HG02571 (cell line): Measurements from ENCODE around the gene KANSL1.
"Not testable (repeated sequence)": the region's sequence is repeated elsewhere in the genome, so short reads cannot be mapped to it uniquely, and the experiment has no call there.

Experiments used
- ATAC-seq: cut with Tn5 transposase; IDR thresholded peaks from one replicate; pipeline ENCODE4 v1.9.1; 2021; ENCODE audit warnings: mild to moderate bottlenecking, moderate library complexity; ENCODE audit not compliant: unreplicated experiment

KANSL1 gene

GRCh38 chr17:46193626-46194392 is 580 bp upstream of the KANSL1 start:
- ATAC-seq, result peak; percentile 62

GRCh38 chr17:46192439-46193150 is 634 bp downstream of the KANSL1 start:
- ATAC-seq, result peak; percentile 28

- ATAC-seq, result no peak
Measured at GRCh38 chr17:46192189-46192438, 1.1 kb downstream of the KANSL1 start.

- no peak for ATAC-seq
Measured at GRCh38 chr17:46191322-46192188, 1.7 kb downstream of the KANSL1 start.

- ATAC-seq, result no peak
Measured at GRCh38 chr17:46190763-46191162, 2.5 kb downstream of the KANSL1 start.

GRCh38 chr17:46186827-46187235 is 6.4 kb downstream of the KANSL1 start:
- not testable (repeated sequence) for ATAC-seq

- ATAC-seq, result no peak
Measured at GRCh38 chr17:46184696-46185095, 8.5 kb downstream of the KANSL1 start.

GRCh38 chr17:46183383-46183782 is 9.8 kb downstream of the KANSL1 start:
- not testable (repeated sequence) for ATAC-seq

- ATAC-seq, result no peak
Measured at GRCh38 chr17:46182961-46183360, 10.3 kb downstream of the KANSL1 start.

- no peak for ATAC-seq
Measured at GRCh38 chr17:46181940-46182339, 11.3 kb downstream of the KANSL1 start.

GRCh38 chr17:46181316-46181715 is 11.9 kb downstream of the KANSL1 start:
- not testable (repeated sequence) for ATAC-seq

GRCh38 chr17:46180892-46181274 is 12.3 kb downstream of the KANSL1 start:
- ATAC-seq, result no peak

GRCh38 chr17:46180185-46180891 is 12.9 kb downstream of the KANSL1 start:
- not testable (repeated sequence) for ATAC-seq

GRCh38 chr17:46179375-46179999 is 13.7 kb downstream of the KANSL1 start:
- ATAC-seq, result no peak

- ATAC-seq, result no peak
Measured at GRCh38 chr17:46178550-46179214, 14.5 kb downstream of the KANSL1 start.

GRCh38 chr17:46176975-46177374 is 16.3 kb downstream of the KANSL1 start:
- no peak for ATAC-seq

- no peak for ATAC-seq
Measured at GRCh38 chr17:46175891-46176290, 17.3 kb downstream of the KANSL1 start.

- no peak for ATAC-seq
Measured at GRCh38 chr17:46173153-46173552, 20.1 kb downstream of the KANSL1 start.

GRCh38 chr17:46171939-46172338 is 21.3 kb downstream of the KANSL1 start:
- ATAC-seq, result no peak
